Neutrophil (primary cell): Measurements from ENCODE around the gene FRZB.

ENCODE experiments used
- H3K27ac ChIP-seq: fragments of 200-600 bp; sonication (generic); 2 replicates; pipeline ENCODE4 v1.5.1; 2016; ENCODE audit warnings: mild to moderate bottlenecking, moderate library complexity
- H3K27me3 ChIP-seq: fragments of 200-600 bp; sonication (generic); 2 replicates; pipeline ENCODE4 v1.6.0; 2016; ENCODE audit warnings: mild to moderate bottlenecking
- H3K36me3 ChIP-seq: fragments of 200-600 bp; sonication (generic); 2 replicates; pipeline ENCODE4 v1.5.1; 2017
- H3K4me1 ChIP-seq, 2 experiments: fragments of 200-600 bp in 1 of 2; sonication (generic) in 1 of 2; 1 replicate in 1 of 2; 2 replicates in 1 of 2; pipeline versions ENCODE4 v1.5.1 to v1.6.1; 2013 to 2016; ENCODE audit warnings: low read depth in 1 of 2, low read length in 1 of 2, mild to moderate bottlenecking in 1 of 2, moderate library complexity in 1 of 2; ENCODE audit not compliant: control insufficient read depth in 1 of 2, insufficient read depth in 1 of 2
- H3K4me3 ChIP-seq, 2 experiments: fragments of 200-600 bp in 1 of 2; sonication (generic) in 1 of 2; 1 replicate in 1 of 2; 2 replicates in 1 of 2; pipeline ENCODE4 v1.5.1; 2013 to 2016; ENCODE audit warnings: low read depth in 1 of 2, low read length in 1 of 2, mild to moderate bottlenecking in 1 of 2, moderate library complexity in 1 of 2
- H3K9me3 ChIP-seq: fragments of 200-600 bp; sonication (generic); 2 replicates; pipeline ENCODE4 v1.5.1; 2016
- TF ChIP-seq, protein P1 (sequence below): fragments of 200-600 bp; sonication (generic); IDR thresholded peaks from 2 replicates; pipeline ENCODE4 v1.5.1; 2016; ENCODE audit warnings: antibody characterized with exemption

The FRZB gene

DNA sequence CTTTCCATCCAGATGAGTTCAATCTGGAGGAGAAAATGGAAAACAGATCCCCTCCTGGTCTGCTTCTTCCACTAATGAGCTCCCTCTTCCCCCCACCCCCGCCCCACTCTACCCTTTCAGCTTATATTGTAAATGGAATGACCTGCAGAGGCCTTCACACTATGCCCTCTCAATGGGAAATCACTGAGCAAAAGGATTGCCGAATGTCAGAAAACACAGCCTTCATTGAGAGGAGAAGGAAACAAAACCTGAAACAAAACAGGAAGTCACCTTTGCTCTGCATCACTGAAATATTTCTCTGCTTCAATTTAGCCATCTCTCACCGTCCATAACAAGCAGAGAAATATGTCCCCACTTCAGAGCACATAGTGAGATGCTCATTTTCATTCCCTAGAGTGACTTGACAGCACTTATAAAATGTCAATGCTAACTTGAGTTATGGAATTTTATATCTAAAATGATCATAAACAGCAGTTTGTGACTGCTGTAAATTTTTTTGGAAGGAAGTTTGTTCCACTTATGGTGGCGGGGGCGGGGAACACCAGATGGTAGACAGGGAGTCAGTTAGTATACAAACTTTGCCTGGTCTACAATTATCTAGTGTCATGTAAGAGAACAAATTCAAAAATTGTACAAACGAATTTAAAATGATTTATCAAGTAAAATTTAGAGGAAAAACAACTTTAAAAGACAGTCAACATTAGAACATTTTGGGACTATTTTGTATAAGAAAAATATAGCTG, 1.8 kb upstream of the FRZB start:
- H3K9me3 ChIP-seq = no peaks in the 10 kb centered on the region
- H3K4me3 ChIP-seq = no peak overlapping the region
- TF ChIP-seq, protein P1, sequence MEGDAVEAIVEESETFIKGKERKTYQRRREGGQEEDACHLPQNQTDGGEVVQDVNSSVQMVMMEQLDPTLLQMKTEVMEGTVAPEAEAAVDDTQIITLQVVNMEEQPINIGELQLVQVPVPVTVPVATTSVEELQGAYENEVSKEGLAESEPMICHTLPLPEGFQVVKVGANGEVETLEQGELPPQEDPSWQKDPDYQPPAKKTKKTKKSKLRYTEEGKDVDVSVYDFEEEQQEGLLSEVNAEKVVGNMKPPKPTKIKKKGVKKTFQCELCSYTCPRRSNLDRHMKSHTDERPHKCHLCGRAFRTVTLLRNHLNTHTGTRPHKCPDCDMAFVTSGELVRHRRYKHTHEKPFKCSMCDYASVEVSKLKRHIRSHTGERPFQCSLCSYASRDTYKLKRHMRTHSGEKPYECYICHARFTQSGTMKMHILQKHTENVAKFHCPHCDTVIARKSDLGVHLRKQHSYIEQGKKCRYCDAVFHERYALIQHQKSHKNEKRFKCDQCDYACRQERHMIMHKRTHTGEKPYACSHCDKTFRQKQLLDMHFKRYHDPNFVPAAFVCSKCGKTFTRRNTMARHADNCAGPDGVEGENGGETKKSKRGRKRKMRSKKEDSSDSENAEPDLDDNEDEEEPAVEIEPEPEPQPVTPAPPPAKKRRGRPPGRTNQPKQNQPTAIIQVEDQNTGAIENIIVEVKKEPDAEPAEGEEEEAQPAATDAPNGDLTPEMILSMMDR = no peak
- peaks cover 64% of the 10 kb centered on the region for H3K27me3 ChIP-seq
- no peaks in the 10 kb centered on the region for H3K4me1 ChIP-seq
- H3K27ac ChIP-seq = no peak overlapping the region
- no peaks in the 10 kb centered on the region for H3K36me3 ChIP-seq

DNA sequence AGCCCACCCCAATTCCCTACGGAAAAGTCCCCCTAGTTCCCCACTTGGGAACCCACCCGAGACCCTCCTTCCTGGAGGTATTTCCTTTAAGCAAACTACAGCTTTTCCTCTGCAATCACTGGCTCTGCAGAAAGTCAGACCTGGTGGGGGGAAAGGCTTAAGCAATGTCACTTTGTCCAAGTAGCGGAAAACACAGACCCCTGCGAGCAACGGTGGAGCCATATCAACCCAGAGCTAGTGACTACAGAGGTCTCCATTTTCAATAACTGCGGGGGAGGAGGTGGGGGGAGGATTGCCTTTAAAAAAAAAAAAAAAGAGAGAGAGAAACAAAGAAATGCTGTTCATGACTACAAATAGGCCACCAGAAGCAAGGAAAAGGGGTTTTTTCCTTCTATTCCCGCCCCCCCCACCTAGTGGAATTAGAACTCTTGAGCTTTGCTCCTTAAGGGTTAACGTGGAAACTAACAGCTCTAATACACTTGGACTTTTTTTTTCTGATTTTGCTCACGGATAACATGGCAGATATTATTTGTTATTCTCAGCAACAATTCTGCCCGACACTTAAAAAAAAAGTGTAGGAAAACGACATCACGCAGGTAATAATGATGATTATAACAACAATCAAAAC, 1.1 kb upstream of the FRZB start:
- Histone ChIP-seq H3K4me1 (no peaks in the 10 kb centered on the region), H3K27ac (no peak overlapping the region), H3K27me3 (peaks cover 64% of the 10 kb centered on the region), H3K9me3 (no peaks in the 10 kb centered on the region), H3K4me3 (no peak overlapping the region), H3K36me3 (no peaks in the 10 kb centered on the region)
- TF ChIP-seq, protein P1 = no peak

DNA sequence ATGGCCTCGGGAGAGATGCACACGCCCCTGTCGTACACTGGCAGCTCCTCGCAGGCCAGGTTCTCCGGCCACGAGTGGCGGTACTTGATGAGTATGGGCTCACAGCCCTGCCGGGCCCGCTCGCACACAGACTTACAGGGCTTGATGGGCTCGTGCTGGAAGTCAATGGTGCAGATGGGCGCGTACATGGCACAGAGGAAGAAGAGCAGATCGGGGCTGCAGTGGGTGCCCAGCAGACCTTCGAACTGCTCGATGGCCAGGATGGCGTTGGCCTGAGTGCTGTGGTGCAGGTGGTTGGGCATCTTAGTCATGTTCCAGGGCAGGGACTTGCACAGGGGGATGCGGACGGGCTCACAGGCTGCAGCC, 359 bp downstream of the FRZB start:
- Histone ChIP-seq H3K4me1 (no peaks in the 10 kb centered on the region), H3K4me3 (no peak overlapping the region), H3K27me3 (peaks cover 64% of the 10 kb centered on the region), H3K27ac (no peak overlapping the region), H3K36me3 (no peaks in the 10 kb centered on the region), H3K9me3 (no peaks in the 10 kb centered on the region)
- TF ChIP-seq, protein P1 = no peak

DNA sequence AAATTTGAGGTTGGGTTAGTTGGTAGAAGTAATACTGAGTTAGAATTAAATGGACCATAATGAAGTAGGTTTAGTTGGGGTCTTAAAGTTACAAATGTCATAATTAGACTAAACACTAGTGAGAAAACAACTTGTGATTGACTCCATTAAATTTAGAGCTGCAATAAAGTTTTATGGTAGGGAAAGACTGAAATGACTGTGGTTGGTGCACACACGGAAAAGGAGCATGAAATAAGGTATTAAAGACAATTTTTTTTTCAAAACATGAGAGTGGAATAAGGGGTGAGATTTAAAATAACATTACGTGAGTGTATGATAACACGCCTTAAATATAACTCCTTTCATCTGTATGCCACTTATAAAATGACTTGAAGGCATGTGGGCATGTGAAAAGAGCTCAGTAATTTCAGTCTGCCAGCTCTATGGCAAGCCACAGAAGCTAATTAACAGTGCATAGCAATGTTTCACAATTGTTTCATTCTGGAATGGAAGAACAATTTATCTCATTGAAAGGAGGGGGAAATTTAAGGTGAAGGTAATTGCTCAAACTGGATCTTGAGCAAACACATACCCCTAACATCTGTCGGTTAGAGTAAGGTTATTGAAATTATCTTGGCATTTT, 1.4 kb downstream of the FRZB start:
- TF ChIP-seq, protein P1 = no peak
- Histone ChIP-seq H3K27ac (no peak overlapping the region), H3K27me3 (peaks cover 64% of the 10 kb centered on the region), H3K4me1 (no peaks in the 10 kb centered on the region), H3K4me3 (no peak overlapping the region), H3K36me3 (no peaks in the 10 kb centered on the region), H3K9me3 (no peaks in the 10 kb centered on the region)

DNA sequence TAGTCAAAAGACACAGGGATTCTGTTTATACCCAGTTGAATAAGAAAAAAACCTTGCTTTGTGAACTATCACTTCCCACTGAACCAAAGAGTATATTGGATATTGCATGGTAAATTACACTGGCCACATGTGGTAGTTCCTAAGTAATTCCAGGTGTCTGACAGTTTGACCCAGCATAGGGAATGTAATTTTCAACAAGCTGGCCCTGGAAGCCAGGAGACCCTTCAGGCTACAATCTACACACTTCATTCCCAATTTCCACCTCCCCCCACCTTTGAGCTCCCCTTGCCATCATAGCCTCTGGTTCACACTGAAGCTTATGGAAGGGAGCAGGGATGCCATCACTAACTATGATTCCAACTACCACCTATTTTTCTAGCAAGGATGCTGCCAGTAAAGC, 2.8 kb downstream of the FRZB start:
- Histone ChIP-seq H3K9me3 (no peaks in the 10 kb centered on the region), H3K36me3 (no peaks in the 10 kb centered on the region), H3K27ac (no peak overlapping the region), H3K4me1 (no peaks in the 10 kb centered on the region), H3K27me3 (peaks cover 52% of the 10 kb centered on the region), H3K4me3 (no peak overlapping the region)
- TF ChIP-seq, protein P1 = no peak
